MCF 10A (cell line): Measurements from ENCODE around the gene TLR4. TPM values are rescaled to one million over a fixed set of nuclear protein-coding genes. Genes with fewer than 3 reads are reported as not detected.

Experiments
- BruUV-seq: library from RNA; stranded (reverse); fragments of 400-500 nt; replicated peaks from 2 replicates; lab custom pipeline; 2021; lab: Mats Ljungman, UMichigan
- CTCF ChIA-PET: fragments of 300-600 bp; sonication (Branson Sonifier 250); formaldehyde crosslinking; extraction: SDS; loops from one replicate; lab custom pipeline; 2021; ENCODE audit warnings: antibody characterized with exemption, inconsistent platforms; lab: Yijun Ruan, JAX
- POLR2A ChIA-PET: fragments of 300-600, 350-650 bp; sonication (Branson Sonifier 250); formaldehyde crosslinking; extraction: SDS; loops from one replicate; lab custom pipeline; 2020; ENCODE audit warnings: antibody characterized with exemption, inconsistent platforms; lab: Yijun Ruan, JAX
- DNase-seq: peaks from one replicate; pipeline ENCODE4 v3.0.0-alpha.2; 2018; ENCODE audit not compliant: unreplicated experiment
- H3K27ac Mint-ChIP-seq: one replicate; pipeline ENCODE4 v1.8.0; 2022; ENCODE audit warnings: mild to moderate bottlenecking, low read depth, mixed read lengths; ENCODE audit not compliant: unreplicated experiment
- H3K27me3 Mint-ChIP-seq: one replicate; pipeline ENCODE4 v1.8.0; 2022; ENCODE audit warnings: mixed read lengths; ENCODE audit not compliant: insufficient read depth, unreplicated experiment
- H3K36me3 Mint-ChIP-seq: one replicate; pipeline ENCODE4 v1.8.0; 2022; ENCODE audit warnings: mild to moderate bottlenecking, moderate library complexity, mixed read lengths; ENCODE audit not compliant: insufficient read depth, unreplicated experiment
- H3K4me1 Mint-ChIP-seq: one replicate; pipeline ENCODE4 v1.8.0; 2022; ENCODE audit warnings: mixed read lengths; ENCODE audit not compliant: insufficient read depth, unreplicated experiment
- H3K4me3 Mint-ChIP-seq: one replicate; pipeline ENCODE4 v1.8.0; 2022; ENCODE audit warnings: mild to moderate bottlenecking, moderate library complexity, mixed read lengths; ENCODE audit not compliant: unreplicated experiment
- H3K9me3 Mint-ChIP-seq: one replicate; pipeline ENCODE4 v1.8.0; 2022; ENCODE audit warnings: mixed read lengths; ENCODE audit not compliant: unreplicated experiment
- CTCF ChIP-seq: fragments of 200-600 bp; IDR thresholded peaks from one replicate; pipeline ENCODE4 v1.8.0; 2022; ENCODE audit warnings: antibody characterized with exemption, mild to moderate bottlenecking; ENCODE audit not compliant: unreplicated experiment
- intact Hi-C: fragments of 100-400 bp; cut with micrococcal nuclease; formaldehyde crosslinking; loops from 2 replicates; pipeline ENCODE4 v1.14.1; 2022
- total RNA-seq: library from RNA; stranded (reverse); gene quantifications from 2 replicates; pipeline ENCODE4 v1.2.3, GENCODE V29; 2022

Gene TLR4
- total RNA-seq, 1 experiment from 2014 or later = not detected

GRCh38 chr9:117678871-117679270 is 25.3 kb upstream of the TLR4 start:
- no peak for TF ChIP-seq CTCF
- Mint-ChIP-seq H3K27me3 (no peaks in the 10 kb centered on the region), H3K36me3 (no peaks in the 10 kb centered on the region), H3K4me3 (no peak overlapping the region), H3K4me1 (no peaks in the 10 kb centered on the region), H3K27ac (no peak overlapping the region), H3K9me3 (peaks cover 26% of the 10 kb centered on the region)
- intact Hi-C loops = no loop called here
- CTCF ChIA-PET = no interaction called here
- POLR2A ChIA-PET = no interaction called here
- BruUV-seq = no TSS peak
- DNase-seq = peak; percentile 19

GRCh38 chr9:117679416-117679815 is 24.8 kb upstream of the TLR4 start:
- intact Hi-C loops = no loop called here

GRCh38 chr9:117681888-117682287 is 22.3 kb upstream of the TLR4 start:
- H3K4me1 Mint-ChIP-seq = no peaks in the 10 kb centered on the region

More at GRCh38 chr9:117679416-117679815, 24.8 kb upstream of the TLR4 start:
- H3K4me3 Mint-ChIP-seq = no peak overlapping the region
- POLR2A ChIA-PET = no interaction called here
- no peak for DNase-seq
- no TSS peak for BruUV-seq
- H3K9me3 Mint-ChIP-seq = peaks cover 24% of the 10 kb centered on the region
- H3K27ac Mint-ChIP-seq = no peak overlapping the region
- no peaks in the 10 kb centered on the region for H3K36me3 Mint-ChIP-seq
- TF ChIP-seq CTCF = no peak
- no peaks in the 10 kb centered on the region for H3K4me1 Mint-ChIP-seq
- CTCF ChIA-PET = no interaction called here
- H3K27me3 Mint-ChIP-seq = no peaks in the 10 kb centered on the region

GRCh38 chr9:117682955-117683710 is 21.1 kb upstream of the TLR4 start:
- intact Hi-C loops = no loop called here
- ChIA-PET CTCF (no interaction called here), POLR2A (interaction anchor here (0.6 kb wide), 1 partner anchor 36 kb away, joined by 3 read pairs; no protein-coding TSS in a partner anchor)
- Mint-ChIP-seq H3K27ac (no peak overlapping the region), H3K9me3 (peaks cover 48% of the 10 kb centered on the region), H3K36me3 (peaks cover 6% of the 10 kb centered on the region), H3K27me3 (no peaks in the 10 kb centered on the region), H3K4me1 (no peaks in the 10 kb centered on the region), H3K4me3 (no peak overlapping the region)
- peak; percentile 56 for DNase-seq
- no TSS peak for BruUV-seq
- TF ChIP-seq CTCF = no peak

More at GRCh38 chr9:117681888-117682287, 22.3 kb upstream of the TLR4 start:
- H3K9me3 Mint-ChIP-seq = peaks cover 38% of the 10 kb centered on the region
- CTCF ChIA-PET = no interaction called here
- no peak overlapping the region for H3K27ac Mint-ChIP-seq
- intact Hi-C loops = no loop called here
- DNase-seq = no peak
- H3K4me3 Mint-ChIP-seq = no peak overlapping the region
- TF ChIP-seq CTCF = no peak
- POLR2A ChIA-PET = no interaction called here
- peaks cover 6% of the 10 kb centered on the region for H3K36me3 Mint-ChIP-seq
- no TSS peak for BruUV-seq
- no peaks in the 10 kb centered on the region for H3K27me3 Mint-ChIP-seq
